ENCODE data around the gene CAB39. TPM values are rescaled to one million over a fixed set of nuclear protein-coding genes. Genes with fewer than 3 reads are reported as not detected.
A peak's percentile ranks its signal among the peaks of the same experiment; 100 is the strongest.

The CAB39 gene
- total RNA-seq, 1 donor from 2014 or later = 68.6 TPM

GRCh38 chr2:230865766-230866755 lies 153.4 kb downstream of the CAB39 start:
- Mint-ChIP-seq H3K4me1 (peaks cover 70% of the 10 kb centered on the region), H3K36me3 (ENCODE audit: low read depth) (peaks cover 4% of the 10 kb centered on the region), H3K4me3 (peak overlapping the region; percentile 85), H3K27me3 (no peaks in the 10 kb centered on the region), H3K9me3 (no peaks in the 10 kb centered on the region), H3K27ac (peak overlapping the region; percentile 70)
- CTCF ChIA-PET = interaction anchor here (0.6 to 1.5 kb wide), 10 partner anchors 7 to 122 kb away, joined by 3 to 9 read pairs (median 4); no protein-coding TSS in a partner anchor
- DNase-seq (no peak), ATAC-seq (ENCODE audit: low read depth) (no peak)
- POLR2A ChIA-PET = interaction anchor here (0.5 to 2.1 kb wide), 6 partner anchors 10 to 204 kb away, joined by 3 to 9 read pairs (median 4); no protein-coding TSS in a partner anchor
- TF ChIP-seq CTCF (IDR thresholded peaks at IDR 0.05) = no peak
- intact Hi-C loops (cut with micrococcal nuclease) = loop anchor here (2.0 kb wide), 1 partner anchor 13 kb away; no protein-coding TSS in a partner anchor

GRCh38 chr2:230866756-230867523 lies 154.3 kb downstream of the CAB39 start:
- ATAC-seq (ENCODE audit: low read depth) (peak; percentile 47), DNase-seq (peak; percentile 45)
- peak overlapping the region; percentile 60 for H3K4me3 Mint-ChIP-seq
- intact Hi-C loops (cut with micrococcal nuclease) = no loop called here
- H3K4me1 Mint-ChIP-seq = peaks cover 70% of the 10 kb centered on the region
- H3K27ac Mint-ChIP-seq = peak overlapping the region; percentile 70
- POLR2A ChIA-PET = interaction anchor here (0.5 to 2.1 kb wide), 7 partner anchors 9 to 517 kb away, joined by 3 to 9 read pairs (median 6); no protein-coding TSS in a partner anchor
- H3K27me3 Mint-ChIP-seq = no peaks in the 10 kb centered on the region
- peaks cover 4% of the 10 kb centered on the region for H3K36me3 Mint-ChIP-seq (ENCODE audit: low read depth)
- CTCF ChIA-PET = interaction anchor here (0.6 to 1.5 kb wide), 9 partner anchors 11 to 121 kb away, joined by 3 to 9 read pairs (median 4); no protein-coding TSS in a partner anchor
- TF ChIP-seq CTCF (IDR thresholded peaks at IDR 0.05) = no peak
- H3K9me3 Mint-ChIP-seq = no peaks in the 10 kb centered on the region

GRCh38 chr2:230868161-230868946 lies 155.7 kb downstream of the CAB39 start:
- ATAC-seq (ENCODE audit: low read depth) (no peak), DNase-seq (no peak)
- H3K9me3 Mint-ChIP-seq = no peaks in the 10 kb centered on the region
- CTCF ChIA-PET = interaction anchor here (0.9 to 1.5 kb wide), 5 partner anchors 9 to 119 kb away, joined by 3 to 6 read pairs (median 3); no protein-coding TSS in a partner anchor
- TF ChIP-seq CTCF (IDR thresholded peaks at IDR 0.05) = no peak
- H3K27me3 Mint-ChIP-seq = no peaks in the 10 kb centered on the region
- H3K4me1 Mint-ChIP-seq = peaks cover 77% of the 10 kb centered on the region
- intact Hi-C loops (cut with micrococcal nuclease) = no loop called here
- H3K4me3 Mint-ChIP-seq = no peak overlapping the region
- POLR2A ChIA-PET = interaction anchor here (1.3 to 2.1 kb wide), 2 partner anchors 9 to 10 kb away, joined by 3 to 9 read pairs; no protein-coding TSS in a partner anchor
- H3K36me3 Mint-ChIP-seq (ENCODE audit: low read depth) = peaks cover 4% of the 10 kb centered on the region
- no peak overlapping the region for H3K27ac Mint-ChIP-seq

DNA sequence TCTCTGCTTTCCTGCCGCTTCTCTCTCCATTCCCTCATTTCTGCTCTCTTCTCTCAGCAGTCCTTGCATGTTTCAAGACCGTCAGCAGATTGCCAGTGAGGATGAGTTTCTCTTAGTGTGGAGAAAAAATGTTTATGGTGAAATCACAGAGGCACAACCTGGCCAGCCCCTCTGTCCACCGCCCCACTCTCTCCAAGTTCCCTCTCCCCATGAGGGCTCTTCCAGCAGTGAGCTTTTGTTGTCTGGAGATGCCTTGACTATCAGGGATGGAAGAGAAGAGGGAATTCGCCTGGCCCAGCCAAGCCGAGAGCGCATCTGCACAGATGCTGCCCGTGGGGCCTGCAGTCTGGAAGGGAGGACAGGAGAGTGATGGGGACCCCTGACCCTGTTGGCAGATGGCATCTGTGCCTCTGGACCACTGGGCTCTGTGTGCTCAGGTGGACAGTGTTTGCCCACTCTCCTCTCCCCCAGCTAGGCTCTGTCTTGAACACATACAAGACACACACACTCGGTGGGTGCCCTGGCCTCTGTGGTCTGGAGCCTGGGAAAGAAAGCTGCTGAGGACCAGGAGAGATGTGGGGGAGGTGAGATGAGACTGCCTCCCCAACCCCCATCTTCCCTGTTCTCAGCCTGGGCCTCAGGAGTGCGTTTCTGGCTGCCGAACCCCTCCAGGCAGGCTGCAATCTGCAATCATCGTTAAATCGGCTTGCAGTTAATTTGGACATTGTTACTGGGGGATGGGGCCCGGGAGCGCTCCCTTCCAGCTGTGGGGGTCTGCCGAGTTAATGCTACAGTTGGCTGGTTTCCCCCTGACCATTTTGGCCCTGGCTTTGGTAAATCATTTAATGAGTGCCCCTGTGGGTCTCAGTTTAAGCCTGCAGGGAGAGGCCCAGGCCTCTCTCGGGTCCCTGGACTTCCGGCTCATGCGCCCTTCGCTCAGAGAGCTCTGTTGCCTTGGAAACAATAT lies 156.6 kb downstream of the CAB39 start:
- CTCF ChIA-PET = interaction anchor here (1.2 kb wide), 2 partner anchors 8 to 15 kb away, joined by 3 read pairs; no protein-coding TSS in a partner anchor
- intact Hi-C loops (cut with micrococcal nuclease) = no loop called here
- H3K4me3 Mint-ChIP-seq = no peak overlapping the region
- H3K9me3 Mint-ChIP-seq = no peaks in the 10 kb centered on the region
- ATAC-seq (ENCODE audit: low read depth) (no peak), DNase-seq (no peak)
- no peak overlapping the region for H3K27ac Mint-ChIP-seq
- H3K36me3 Mint-ChIP-seq (ENCODE audit: low read depth) = peaks cover 5% of the 10 kb centered on the region
- H3K27me3 Mint-ChIP-seq = no peaks in the 10 kb centered on the region
- TF ChIP-seq CTCF (IDR thresholded peaks at IDR 0.05) = no peak
- POLR2A ChIA-PET = interaction anchor here (1.3 kb wide), 1 partner anchor 8 kb away, joined by 3 read pairs; no protein-coding TSS in a partner anchor
- peaks cover 80% of the 10 kb centered on the region for H3K4me1 Mint-ChIP-seq

Measured in activated B cell treated with CpG ODN at 0.5 μM for 24 hours (primary cell).